ENCODE data around the gene ZSWIM3.
A peak's percentile ranks its signal among the peaks of the same experiment; 100 is the strongest.

ZSWIM3 gene

DNA sequence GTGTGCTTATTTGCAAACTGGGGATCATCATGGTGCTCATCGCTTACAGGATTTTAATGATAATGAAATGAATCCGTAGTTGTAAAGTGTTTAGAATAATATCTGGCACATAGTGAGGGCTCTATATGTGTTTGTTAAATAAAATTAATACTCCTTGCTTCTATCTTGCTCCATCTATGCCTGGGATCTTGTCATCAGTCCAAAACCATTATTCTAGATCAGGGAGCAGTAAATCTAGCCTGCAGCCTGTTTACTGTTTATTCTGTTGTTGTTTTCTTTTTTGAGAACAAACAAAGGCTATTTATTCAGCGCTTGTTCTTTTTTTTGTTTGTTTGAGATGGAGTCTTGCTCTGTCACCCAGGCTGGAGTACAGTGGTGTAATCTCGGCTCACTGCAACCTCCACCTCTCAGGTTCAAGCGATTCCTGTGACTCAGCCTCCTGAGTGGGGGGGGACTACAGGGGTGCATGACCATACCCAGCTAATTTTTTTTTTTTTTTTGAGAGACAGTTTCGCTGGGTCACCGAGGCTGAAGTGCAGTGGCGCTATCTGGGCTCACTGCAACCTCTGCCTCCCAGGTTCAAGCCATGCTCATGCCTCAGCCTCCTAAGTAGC, 8.3 kb upstream of the ZSWIM3 start:
- no peak for DNase-seq (ENCODE audit: low read depth)
- peaks cover 54% of the 10 kb centered on the region for H3K36me3 ChIP-seq (ENCODE audit: control insufficient read depth, insufficient read depth, low read length, severe bottlenecking)
- H3K27me3 ChIP-seq (replicated peaks; ENCODE audit: control insufficient read depth, insufficient read depth, low read length): no peaks in the 10 kb centered on the region

DNA sequence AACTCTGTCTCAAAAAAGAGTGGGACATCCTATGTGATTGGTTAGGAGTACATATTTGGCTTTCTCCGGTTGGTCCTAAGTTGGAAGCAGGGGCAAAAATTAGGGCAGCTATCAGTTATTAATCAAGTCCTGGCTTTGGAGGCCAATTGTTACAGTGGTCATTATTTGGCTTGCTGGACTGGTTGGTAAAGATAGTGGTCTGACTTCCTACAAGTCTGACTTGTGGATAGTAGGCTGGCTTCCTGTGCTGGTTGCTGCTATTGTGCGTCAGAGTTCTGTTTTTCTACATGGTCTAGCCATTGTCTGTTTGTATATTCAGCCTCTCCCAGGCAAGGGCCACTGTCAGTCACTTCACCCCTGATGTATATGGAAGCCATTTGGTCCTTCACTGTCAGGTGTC, 7.2 kb upstream of the ZSWIM3 start:
- Histone ChIP-seq H3K27me3 (replicated peaks; ENCODE audit: control insufficient read depth, insufficient read depth, low read length) (no peaks in the 10 kb centered on the region), H3K36me3 (ENCODE audit: control insufficient read depth, insufficient read depth, low read length, severe bottlenecking) (peaks cover 45% of the 10 kb centered on the region), H3K4me3 (ENCODE audit: low read length) (no peak overlapping the region), H3K9ac (ENCODE audit: low read length) (no peak overlapping the region), H3K9me3 (ENCODE audit: control insufficient read depth, low read length) (no peaks in the 10 kb centered on the region), H3K4me1 (ENCODE audit: control insufficient read depth, insufficient read depth, low read length) (peaks cover 3% of the 10 kb centered on the region)
- DNase-seq (ENCODE audit: low read depth): no peak

More for the DNA sequence above, 8.3 kb upstream of the ZSWIM3 start:
- H3K4me1 ChIP-seq (ENCODE audit: control insufficient read depth, insufficient read depth, low read length): no peaks in the 10 kb centered on the region
- no peak overlapping the region for H3K4me3 ChIP-seq (ENCODE audit: low read length)
- H3K9me3 ChIP-seq (ENCODE audit: control insufficient read depth, low read length): no peaks in the 10 kb centered on the region
- no peak overlapping the region for H3K9ac ChIP-seq (ENCODE audit: low read length)

- DNase-seq (ENCODE audit: low read depth): no peak
- Histone ChIP-seq H3K27me3 (replicated peaks; ENCODE audit: control insufficient read depth, insufficient read depth, low read length) (no peaks in the 10 kb centered on the region), H3K4me1 (ENCODE audit: control insufficient read depth, insufficient read depth, low read length) (peaks cover 7% of the 10 kb centered on the region)
Measured at GRCh38 chr20:45850926-45851325, 6.5 kb upstream of the ZSWIM3 start.

DNA sequence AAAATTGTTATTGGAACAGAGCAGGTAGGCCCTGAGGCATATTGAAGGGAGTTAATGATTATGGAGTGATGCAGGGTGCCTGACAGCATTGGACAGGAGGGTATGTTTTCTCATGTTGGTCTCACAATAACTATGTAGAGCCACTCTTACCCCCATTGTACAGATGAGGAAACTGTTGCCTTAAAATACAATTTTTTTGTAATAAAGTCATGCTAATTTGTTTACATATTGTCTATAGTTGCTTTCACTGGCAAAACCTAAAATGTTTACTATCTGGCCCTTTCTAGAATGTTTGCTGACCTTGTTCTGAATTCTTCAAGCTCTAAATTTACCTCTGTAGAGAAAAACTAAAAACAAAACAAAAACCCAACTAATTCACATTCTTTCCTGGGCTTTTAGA, 5.9 kb upstream of the ZSWIM3 start:
- H3K9ac ChIP-seq (ENCODE audit: low read length): no peak overlapping the region
- H3K27me3 ChIP-seq (replicated peaks; ENCODE audit: control insufficient read depth, insufficient read depth, low read length): no peaks in the 10 kb centered on the region
- H3K36me3 ChIP-seq (ENCODE audit: control insufficient read depth, insufficient read depth, low read length, severe bottlenecking): peaks cover 40% of the 10 kb centered on the region
- no peaks in the 10 kb centered on the region for H3K9me3 ChIP-seq (ENCODE audit: control insufficient read depth, low read length)
- H3K4me3 ChIP-seq (ENCODE audit: low read length): no peak overlapping the region
- DNase-seq (ENCODE audit: low read depth): no peak
- peaks cover 13% of the 10 kb centered on the region for H3K4me1 ChIP-seq (ENCODE audit: control insufficient read depth, insufficient read depth, low read length)

More at GRCh38 chr20:45850926-45851325, 6.5 kb upstream of the ZSWIM3 start:
- Histone ChIP-seq H3K9ac (ENCODE audit: low read length) (no peak overlapping the region), H3K36me3 (ENCODE audit: control insufficient read depth, insufficient read depth, low read length, severe bottlenecking) (peaks cover 45% of the 10 kb centered on the region), H3K9me3 (ENCODE audit: control insufficient read depth, low read length) (no peaks in the 10 kb centered on the region), H3K4me3 (ENCODE audit: low read length) (no peak overlapping the region)

- Histone ChIP-seq H3K27me3 (replicated peaks; ENCODE audit: control insufficient read depth, insufficient read depth, low read length) (no peaks in the 10 kb centered on the region), H3K36me3 (ENCODE audit: control insufficient read depth, insufficient read depth, low read length, severe bottlenecking) (peaks cover 33% of the 10 kb centered on the region), H3K4me1 (ENCODE audit: control insufficient read depth, insufficient read depth, low read length) (peaks cover 15% of the 10 kb centered on the region), H3K4me3 (ENCODE audit: low read length) (no peak overlapping the region), H3K9me3 (ENCODE audit: control insufficient read depth, low read length) (no peaks in the 10 kb centered on the region), H3K9ac (ENCODE audit: low read length) (no peak overlapping the region)
- no peak for DNase-seq (ENCODE audit: low read depth)
Measured at GRCh38 chr20:45852326-45852725, 5.1 kb upstream of the ZSWIM3 start.

- Histone ChIP-seq H3K9ac (ENCODE audit: low read length) (no peak overlapping the region), H3K4me3 (ENCODE audit: low read length) (no peak overlapping the region), H3K9me3 (ENCODE audit: control insufficient read depth, low read length) (no peaks in the 10 kb centered on the region), H3K36me3 (ENCODE audit: control insufficient read depth, insufficient read depth, low read length, severe bottlenecking) (peaks cover 27% of the 10 kb centered on the region), H3K4me1 (ENCODE audit: control insufficient read depth, insufficient read depth, low read length) (peaks cover 21% of the 10 kb centered on the region), H3K27me3 (replicated peaks; ENCODE audit: control insufficient read depth, insufficient read depth, low read length) (no peaks in the 10 kb centered on the region)
- DNase-seq (ENCODE audit: low read depth): no peak
Measured at GRCh38 chr20:45853484-45853883, 3.9 kb upstream of the ZSWIM3 start.

DNA sequence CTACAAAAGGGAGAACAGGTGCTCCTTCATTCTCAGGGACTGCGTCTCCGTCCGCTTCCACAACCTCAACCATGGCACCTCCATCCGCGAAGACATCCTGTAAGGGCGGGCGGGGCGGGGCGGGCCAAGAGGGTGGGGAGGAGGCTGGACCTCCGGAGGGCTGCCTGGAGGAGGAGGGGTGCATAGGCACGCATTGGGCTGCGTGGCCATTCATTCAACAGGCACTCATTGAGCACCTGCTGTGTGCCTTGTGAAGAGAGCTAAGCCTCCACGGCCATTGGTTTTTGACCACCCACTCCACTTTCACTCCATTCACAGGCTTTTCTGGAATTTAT, 435 bp downstream of the ZSWIM3 start:
- peak overlapping the region; percentile 93 for H3K9ac ChIP-seq (ENCODE audit: low read length)
- H3K9me3 ChIP-seq (ENCODE audit: control insufficient read depth, low read length): no peaks in the 10 kb centered on the region
- peak overlapping the region; percentile 92 for H3K4me3 ChIP-seq (ENCODE audit: low read length)
- H3K4me1 ChIP-seq (ENCODE audit: control insufficient read depth, insufficient read depth, low read length): peaks cover 28% of the 10 kb centered on the region
- H3K27me3 ChIP-seq (replicated peaks; ENCODE audit: control insufficient read depth, insufficient read depth, low read length): no peaks in the 10 kb centered on the region
- peaks cover 7% of the 10 kb centered on the region for H3K36me3 ChIP-seq (ENCODE audit: control insufficient read depth, insufficient read depth, low read length, severe bottlenecking)
- DNase-seq (ENCODE audit: low read depth): no peak

DNA sequence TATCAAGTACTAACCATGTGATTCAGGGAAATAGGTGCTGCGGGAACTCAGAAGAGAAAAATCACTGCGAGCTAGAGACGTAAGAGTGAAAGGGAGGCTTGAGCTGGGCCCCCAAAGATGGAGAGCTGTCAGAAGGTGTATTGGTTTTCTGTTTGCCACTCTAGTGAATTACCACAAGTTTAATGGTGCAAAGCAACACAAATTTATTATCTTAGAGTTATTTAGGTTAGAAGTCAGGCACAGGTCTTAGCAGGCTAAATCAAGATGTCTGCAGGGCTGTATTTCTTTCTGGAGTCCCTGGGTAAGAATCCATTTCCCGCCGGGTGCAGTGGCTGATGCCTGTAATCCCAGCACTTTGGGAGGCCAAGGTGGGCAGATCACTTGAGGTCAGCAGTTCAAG, 2.5 kb downstream of the ZSWIM3 start:
- H3K27me3 ChIP-seq (replicated peaks; ENCODE audit: control insufficient read depth, insufficient read depth, low read length): no peaks in the 10 kb centered on the region
- H3K4me1 ChIP-seq (ENCODE audit: control insufficient read depth, insufficient read depth, low read length): peaks cover 27% of the 10 kb centered on the region
- H3K4me3 ChIP-seq (ENCODE audit: low read length): no peak overlapping the region
- no peak overlapping the region for H3K9ac ChIP-seq (ENCODE audit: low read length)
- H3K36me3 ChIP-seq (ENCODE audit: control insufficient read depth, insufficient read depth, low read length, severe bottlenecking): no peaks in the 10 kb centered on the region
- DNase-seq (ENCODE audit: low read depth): no peak
- no peaks in the 10 kb centered on the region for H3K9me3 ChIP-seq (ENCODE audit: control insufficient read depth, low read length)

DNA sequence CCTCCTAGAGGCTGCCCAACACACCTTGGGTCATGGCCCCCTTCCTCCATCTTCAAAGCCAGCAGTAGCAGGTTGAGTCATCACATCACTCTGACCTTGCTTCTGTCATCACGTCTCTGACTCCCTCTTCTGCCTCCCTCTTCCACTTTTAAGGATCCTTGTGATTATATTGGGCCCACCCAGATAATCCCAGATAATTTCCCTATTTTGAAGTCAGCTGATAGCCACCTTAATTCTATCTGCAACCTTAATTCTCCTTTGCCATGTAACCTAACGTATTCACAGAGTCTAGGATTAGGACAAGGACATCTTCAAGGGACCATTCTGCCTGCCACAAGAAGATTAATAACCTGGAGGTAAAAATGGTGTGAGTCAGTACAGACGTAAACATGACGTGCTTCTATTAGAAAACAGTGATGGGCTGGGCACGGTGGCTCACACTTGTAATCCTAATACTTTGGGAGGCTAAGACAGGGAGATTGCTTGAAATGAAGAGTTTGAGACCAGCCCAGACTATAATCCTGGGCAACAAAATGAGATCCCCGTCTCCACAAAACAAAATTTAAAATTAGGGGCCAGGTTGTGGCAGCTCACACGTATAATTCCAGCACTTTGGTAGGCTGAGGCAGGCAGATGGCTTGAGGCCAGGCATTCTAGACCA, 3.3 kb downstream of the ZSWIM3 start:
- H3K9ac ChIP-seq (ENCODE audit: low read length): no peak overlapping the region
- no peak overlapping the region for H3K4me3 ChIP-seq (ENCODE audit: low read length)
- no peaks in the 10 kb centered on the region for H3K36me3 ChIP-seq (ENCODE audit: control insufficient read depth, insufficient read depth, low read length, severe bottlenecking)
- no peak for DNase-seq (ENCODE audit: low read depth)
- H3K9me3 ChIP-seq (ENCODE audit: control insufficient read depth, low read length): no peaks in the 10 kb centered on the region
- peaks cover 24% of the 10 kb centered on the region for H3K4me1 ChIP-seq (ENCODE audit: control insufficient read depth, insufficient read depth, low read length)
- H3K27me3 ChIP-seq (replicated peaks; ENCODE audit: control insufficient read depth, insufficient read depth, low read length): no peaks in the 10 kb centered on the region

DNA sequence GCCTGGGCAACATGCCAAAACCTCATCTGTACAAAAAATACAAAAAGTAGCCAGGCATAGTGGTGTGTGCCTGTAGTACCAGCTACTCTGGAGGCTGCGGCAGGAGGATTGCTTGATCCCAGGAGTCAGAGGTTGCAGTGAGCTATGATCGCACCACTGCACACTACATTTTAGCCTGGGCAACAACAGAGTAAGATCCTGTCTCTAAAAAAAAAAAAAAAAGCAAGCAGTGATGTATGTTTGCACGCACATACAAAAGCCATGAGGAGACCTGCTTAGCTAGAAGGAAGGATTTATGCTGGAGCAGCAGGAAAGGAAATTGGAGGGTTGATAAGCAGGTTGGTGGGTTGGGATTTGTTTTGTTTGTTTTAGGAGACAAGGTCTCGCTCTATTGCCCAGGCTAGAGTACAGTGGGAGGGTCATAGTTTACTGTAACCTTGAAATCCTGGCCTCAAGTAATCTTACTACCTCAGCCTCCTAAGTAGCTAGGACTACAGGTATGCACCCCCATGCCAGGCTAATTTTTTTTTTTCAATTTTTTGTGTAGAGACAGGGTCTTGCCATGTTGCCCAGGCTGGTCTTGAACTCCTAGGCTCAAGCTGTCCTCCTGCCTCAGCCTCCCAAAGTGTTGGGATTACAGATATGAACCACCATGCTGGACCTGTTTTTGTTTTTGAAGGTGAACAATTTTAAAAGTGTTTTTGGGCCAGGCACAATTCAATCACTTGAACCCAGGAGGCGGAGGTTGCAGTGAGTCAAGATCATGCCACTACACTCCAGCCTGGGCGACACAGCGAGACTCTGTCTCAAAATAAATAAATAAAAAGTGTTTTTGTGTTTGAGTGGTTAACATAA, 4.0 kb downstream of the ZSWIM3 start:
- H3K4me3 ChIP-seq (ENCODE audit: low read length): no peak overlapping the region
- no peak overlapping the region for H3K9ac ChIP-seq (ENCODE audit: low read length)
- no peaks in the 10 kb centered on the region for H3K36me3 ChIP-seq (ENCODE audit: control insufficient read depth, insufficient read depth, low read length, severe bottlenecking)
- no peaks in the 10 kb centered on the region for H3K27me3 ChIP-seq (replicated peaks; ENCODE audit: control insufficient read depth, insufficient read depth, low read length)
- peaks cover 16% of the 10 kb centered on the region for H3K4me1 ChIP-seq (ENCODE audit: control insufficient read depth, insufficient read depth, low read length)
- H3K9me3 ChIP-seq (ENCODE audit: control insufficient read depth, low read length): no peaks in the 10 kb centered on the region
- DNase-seq (ENCODE audit: low read depth): no peak

All from adipocyte (in vitro differentiated cells).